ENCODE results near the gene SAMD14. TPM values are rescaled to one million over a fixed set of nuclear protein-coding genes. Genes with fewer than 3 reads are reported as not detected.
"Not testable (repeated sequence)": the region's sequence is repeated elsewhere in the genome, so short reads cannot be mapped to it uniquely, and the experiment has no call there.

The SAMD14 gene
- total RNA-seq, 1 donor from 2014 or later, result 5.5 TPM

GRCh38 chr17:50076591-50077235 is 53.2 kb downstream of the SAMD14 start:
- no peak for DNase-seq (ENCODE audit: low spot score)

GRCh38 chr17:50076221-50076590 is 53.8 kb downstream of the SAMD14 start:
- no peak for DNase-seq (ENCODE audit: low spot score)

GRCh38 chr17:50075446-50076032 is 54.4 kb downstream of the SAMD14 start:
- DNase-seq (ENCODE audit: low spot score), result no peak

DNA sequence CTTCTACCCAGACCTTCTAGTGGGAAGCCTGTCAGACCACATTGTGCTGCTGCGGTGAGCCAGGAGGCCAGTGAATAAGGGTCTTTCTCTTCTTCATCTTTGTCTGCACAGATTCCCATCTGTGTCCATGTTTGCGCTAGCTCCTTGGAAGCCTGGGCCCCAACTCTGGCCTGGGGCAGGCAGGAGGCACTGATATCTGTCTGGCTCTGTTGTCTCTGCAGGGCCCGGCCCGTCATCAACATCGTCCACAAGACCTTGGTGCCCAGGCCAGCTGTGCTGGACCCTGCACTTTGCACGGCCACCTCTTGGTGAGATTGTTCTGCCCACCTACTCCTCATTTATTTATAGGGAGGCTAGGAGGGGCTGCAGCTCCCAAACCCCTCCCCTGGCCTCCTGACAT is 55.7 kb downstream of the SAMD14 start:
- no peak for DNase-seq (ENCODE audit: low spot score)

DNA sequence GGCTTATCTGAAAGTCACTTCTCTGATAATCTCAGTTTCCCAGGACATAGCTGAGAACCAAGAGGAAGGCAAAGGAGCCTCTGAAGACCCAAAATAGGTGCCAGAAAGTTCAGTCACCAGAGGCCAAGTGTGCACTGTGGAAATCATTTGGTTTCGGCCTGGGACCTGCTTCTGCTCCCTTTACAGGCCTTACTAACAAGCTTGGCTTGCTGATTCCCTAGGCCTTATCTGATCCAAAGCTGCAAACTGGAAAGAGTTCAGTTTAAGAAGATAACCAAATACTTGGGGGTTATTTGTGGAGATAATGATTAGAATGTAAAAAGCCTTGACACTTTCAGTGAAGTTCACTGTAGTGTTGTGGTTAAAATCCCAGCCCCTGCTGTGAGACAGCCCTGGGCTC is 57.0 kb downstream of the SAMD14 start:
- peak; percentile 50 for DNase-seq (ENCODE audit: low spot score)

DNA sequence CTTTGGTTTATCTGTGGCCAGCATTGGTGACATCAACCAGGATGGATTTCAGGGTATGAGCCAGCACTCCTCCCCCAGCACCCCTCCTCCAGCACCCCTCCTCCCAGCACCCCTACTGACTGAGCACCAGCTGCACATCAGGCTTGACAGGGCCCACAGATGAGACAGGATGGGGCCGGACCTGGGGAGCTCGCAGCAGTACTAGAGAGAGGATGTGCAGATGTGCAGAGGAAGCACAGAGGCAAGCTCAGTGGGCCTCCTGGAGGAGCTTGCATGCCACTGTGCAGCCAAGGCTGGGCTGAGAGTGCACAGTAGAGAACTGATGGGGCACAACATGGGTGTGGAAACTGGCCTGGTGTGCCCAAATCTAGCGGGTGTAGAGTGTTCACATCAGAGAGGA is 57.8 kb downstream of the SAMD14 start:
- DNase-seq (ENCODE audit: low spot score), result no peak

DNA sequence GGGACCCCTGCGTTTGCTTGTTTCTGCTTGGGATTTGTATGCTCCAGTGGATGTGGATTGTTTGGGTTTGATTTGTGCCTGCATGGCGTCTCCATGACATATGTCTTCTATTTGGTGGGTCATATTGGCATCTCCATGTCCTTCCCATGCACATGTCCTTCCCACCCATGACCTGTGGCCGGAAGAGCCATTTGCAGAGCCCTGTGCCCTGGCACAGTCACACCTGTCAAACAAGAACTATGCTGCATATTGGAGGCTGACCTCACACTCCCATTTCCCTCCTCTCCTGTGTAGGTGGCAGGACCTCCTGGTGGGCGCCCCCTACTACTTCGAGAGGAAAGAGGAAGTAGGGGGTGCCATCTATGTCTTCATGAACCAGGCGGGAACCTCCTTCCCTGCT is 58.3 kb downstream of the SAMD14 start:
- no peak for DNase-seq (ENCODE audit: low spot score)

DNA sequence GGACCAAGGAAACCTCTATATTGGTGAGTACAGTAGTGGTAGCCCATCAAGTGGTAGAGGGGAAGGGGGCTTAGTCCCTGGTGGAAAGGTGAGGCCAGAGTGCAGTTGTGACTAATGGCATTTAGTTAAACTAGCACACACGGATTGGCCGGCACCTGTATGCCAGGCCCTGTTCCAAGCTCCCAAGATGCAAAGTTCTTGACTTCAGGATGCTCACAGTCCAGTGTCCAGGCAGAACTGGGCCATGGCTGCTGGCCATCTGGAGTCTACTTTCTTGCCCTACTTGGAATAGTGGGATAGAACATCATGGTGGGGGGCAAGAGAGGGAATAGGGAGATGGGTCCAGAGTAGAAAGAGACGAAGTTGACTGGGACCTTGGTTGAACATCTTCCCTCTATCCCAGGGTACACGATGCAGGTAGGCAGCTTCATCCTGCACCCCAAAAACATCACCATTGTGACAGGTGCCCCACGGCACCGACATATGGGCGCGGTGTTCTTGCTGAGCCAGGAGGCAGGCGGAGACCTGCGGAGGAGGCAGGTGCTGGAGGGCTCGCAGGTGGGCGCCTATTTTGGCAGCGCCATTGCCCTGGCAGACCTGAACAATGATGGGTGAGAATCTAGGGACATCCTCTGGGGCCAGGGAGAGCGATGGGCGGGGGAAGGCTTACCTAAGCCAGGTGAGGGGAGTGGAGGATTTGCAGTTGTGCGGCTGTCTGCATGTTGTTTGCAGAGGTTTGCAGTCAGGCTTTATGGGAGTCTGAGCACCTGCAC is 58.9 kb downstream of the SAMD14 start:
- DNase-seq (ENCODE audit: low spot score), result no peak

GRCh38 chr17:50067996-50068395 is 62.0 kb downstream of the SAMD14 start:
- DNase-seq (ENCODE audit: low spot score), result no peak

DNA sequence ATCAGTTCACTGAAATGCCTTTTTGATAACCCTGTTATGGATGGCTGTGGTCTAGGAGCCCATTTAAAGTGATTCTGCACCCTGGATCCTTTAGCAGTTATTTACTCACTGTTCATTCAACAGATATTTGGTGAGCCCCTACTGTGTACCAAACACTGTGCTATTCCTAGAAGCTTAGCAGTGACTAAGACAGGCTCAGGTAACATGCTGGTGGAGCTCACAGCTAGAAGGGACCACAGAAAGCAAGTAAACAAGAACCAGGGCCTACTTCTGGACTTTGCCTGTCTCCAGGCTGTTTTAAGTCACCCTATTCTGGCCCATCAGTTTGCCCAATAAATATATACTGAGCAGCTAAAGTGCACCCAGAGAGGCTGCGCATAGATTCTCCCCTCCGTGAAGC is 63.0 kb downstream of the SAMD14 start:
- DNase-seq (ENCODE audit: low spot score), result no peak

GRCh38 chr17:50065056-50065455 is 64.9 kb downstream of the SAMD14 start:
- no peak for DNase-seq (ENCODE audit: low spot score)

DNA sequence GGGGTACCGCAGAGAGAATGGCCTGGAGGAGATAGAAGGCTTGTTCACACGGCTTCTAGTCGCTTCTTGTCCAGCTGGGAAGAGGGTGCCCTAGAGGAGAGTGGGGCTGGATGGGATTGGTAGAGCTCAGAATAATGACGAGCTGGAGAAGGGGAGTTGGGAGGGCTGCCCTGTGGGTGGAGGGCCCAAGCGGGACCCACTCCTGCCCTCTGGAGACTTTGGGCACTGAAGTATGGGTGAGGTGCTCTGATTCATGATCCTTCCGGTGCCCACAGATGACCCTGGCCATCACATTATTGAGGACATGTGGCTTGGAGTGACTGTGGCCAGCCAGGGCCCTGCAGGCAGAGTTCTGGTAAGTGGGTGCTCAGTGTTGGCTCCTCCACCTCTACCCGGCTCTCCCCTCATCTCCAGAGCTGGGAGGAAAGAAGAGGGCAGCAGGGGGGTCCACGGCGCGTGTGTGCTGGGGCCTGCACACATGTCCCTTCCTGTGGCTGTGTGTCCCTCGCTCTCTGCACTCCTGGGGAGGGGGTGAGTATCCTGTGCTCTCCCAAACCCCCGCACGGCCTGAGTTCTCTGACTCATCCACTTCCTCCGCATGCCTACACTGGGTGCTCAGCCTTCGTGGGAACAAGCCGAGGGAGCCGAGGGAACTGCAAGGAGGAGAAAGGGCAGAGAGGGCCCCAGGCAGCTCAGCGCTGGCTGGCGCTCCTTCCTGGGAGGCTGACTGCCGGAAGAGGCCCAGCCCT is 65.5 kb downstream of the SAMD14 start:
- peak; percentile 87 for DNase-seq (ENCODE audit: low spot score)

GRCh38 chr17:50063561-50064252 is 66.3 kb downstream of the SAMD14 start:
- DNase-seq (ENCODE audit: low spot score), result no peak

- peak; percentile 81 for DNase-seq (ENCODE audit: low spot score)
Observed at GRCh38 chr17:50062293-50063243, 67.4 kb downstream of the SAMD14 start.

DNA sequence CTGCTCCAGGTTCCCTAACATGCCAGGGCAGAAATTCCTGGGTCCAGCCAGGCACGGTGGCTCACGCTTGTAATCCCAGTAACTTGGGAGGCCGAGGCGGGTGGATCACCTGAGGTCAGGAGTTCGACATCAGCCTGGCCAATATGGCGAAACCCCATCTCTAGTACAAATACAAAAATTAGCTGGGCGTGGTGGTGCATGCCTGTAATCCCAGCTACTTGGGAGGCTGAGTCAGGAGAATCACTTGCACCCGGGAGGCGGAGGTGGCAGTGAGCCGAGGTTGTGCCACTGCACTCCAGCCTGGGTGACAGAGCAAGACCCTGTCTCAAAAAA is 68.3 kb downstream of the SAMD14 start:
- not testable (repeated sequence) for DNase-seq (ENCODE audit: low spot score)

DNA sequence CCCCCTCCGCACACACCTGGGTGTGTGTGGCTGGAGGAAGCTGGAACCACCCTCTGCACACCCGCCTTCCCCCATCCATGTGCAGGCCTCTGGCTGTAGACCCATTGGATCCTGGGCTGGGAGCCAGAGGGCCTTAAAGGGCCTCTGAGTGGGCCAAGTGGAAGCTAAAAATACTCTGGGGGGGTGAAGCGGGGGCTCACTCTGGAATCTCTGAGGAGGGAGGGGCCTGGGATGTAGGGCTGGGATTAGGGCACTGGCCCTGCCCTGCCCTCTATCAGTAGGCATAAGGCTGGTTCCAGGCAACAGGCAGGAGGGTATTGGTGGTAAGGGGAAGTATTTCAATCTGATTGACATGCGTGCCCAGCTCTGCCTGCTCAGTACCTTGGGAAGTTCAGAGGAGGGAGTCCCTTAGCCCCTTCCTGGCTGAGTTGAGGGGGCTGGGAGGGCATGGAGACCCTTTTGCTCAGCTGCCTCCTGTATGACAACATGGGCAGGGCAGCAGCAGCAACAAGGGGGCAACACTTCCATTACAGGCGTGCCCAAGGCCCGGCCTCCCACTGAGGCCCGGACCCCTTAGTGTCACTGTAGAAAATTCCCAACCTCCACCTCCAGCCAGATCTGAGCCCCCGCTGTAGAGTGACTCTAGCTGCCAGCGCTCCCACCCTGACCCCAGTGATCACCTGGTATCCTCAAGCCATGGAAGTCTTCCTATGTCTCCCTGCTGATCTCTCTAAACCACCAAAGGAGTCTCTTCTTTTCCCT is 68.8 kb downstream of the SAMD14 start:
- peak; percentile 97 for DNase-seq (ENCODE audit: low spot score)
